ENCODE results near the gene EHD4.

EHD4 gene

DNA sequence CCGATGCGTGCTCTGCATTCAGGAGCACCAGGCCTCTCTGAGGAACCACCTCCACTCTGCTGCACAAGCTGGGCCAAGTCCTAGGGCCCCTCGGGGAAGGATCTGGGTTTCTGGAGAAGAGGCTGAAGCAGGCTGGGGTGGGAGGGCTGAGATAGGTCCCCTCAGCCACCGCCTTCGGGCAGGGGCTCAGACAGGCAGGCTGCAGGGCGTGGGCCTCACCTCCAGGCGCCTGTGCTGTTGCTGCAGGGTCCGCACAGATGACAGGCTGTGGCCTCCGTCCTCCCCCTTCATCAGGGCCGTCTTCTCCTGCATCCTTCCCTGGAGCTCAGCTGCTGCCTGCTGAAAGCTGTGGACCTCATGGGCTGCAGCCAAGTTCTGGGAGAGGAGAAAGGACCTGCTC is 118.5 kb downstream of the EHD4 start:
- DNase-seq, result no peak

- no peak for DNase-seq
These were observed 119.4 kb downstream of the EHD4 start for GRCh38 chr15:41852736-41853590.

GRCh38 chr15:41851755-41852370 is 120.5 kb downstream of the EHD4 start:
- DNase-seq, result no peak

DNA sequence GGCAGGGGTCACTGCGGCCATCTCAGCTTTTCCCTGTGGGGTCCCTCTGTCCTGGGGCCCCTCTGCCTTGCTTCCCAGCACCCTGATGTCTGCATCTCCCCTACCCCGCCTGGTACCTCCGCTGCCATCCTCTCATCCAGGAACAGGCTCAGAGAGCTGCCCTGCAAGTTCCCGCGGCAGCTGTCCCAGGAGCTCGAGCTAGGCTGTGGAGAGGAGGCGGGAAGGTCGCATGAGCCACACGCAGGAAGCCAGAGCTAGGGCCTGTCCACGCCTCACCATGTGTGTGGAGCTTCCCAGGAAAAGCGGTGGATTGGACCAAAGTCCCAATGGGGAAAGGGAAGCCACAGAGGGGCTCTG is 121.2 kb downstream of the EHD4 start:
- DNase-seq, result no peak

DNA sequence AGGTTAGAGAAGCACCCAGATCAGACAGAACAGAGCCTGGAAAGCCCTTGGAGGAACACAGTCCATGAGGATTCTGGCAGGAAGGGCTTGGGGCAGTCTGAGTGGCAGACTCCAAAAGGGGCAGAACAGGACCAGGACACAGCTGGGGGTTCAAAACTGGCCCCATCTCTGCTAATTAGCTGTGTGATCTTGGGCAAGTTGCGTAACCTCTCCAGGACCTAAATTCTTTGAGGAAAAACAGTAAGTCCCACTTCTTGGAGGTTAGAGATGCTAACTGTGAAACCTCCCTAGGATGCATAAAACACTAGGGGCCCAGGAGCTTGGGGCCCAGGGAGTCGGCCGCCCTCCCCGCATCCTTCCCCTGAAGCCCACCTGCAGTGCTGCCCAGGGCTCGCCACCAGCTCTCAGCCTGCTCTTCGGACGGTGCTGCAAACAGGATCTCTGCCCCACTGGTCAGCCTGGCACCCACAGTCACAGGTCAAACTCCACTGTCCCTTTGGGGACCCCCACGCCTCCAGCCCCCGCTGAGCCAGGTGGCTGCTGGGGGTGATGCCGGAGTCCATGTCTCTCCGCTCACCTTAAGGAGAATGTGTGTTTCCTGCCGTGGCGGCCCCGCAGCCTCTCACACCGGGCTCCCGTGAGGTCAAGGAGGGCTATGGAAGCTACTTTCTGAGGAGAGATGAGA is 121.7 kb downstream of the EHD4 start:
- DNase-seq, result no peak

- no peak for DNase-seq
These were observed 122.5 kb downstream of the EHD4 start for GRCh38 chr15:41849861-41850260.

DNA sequence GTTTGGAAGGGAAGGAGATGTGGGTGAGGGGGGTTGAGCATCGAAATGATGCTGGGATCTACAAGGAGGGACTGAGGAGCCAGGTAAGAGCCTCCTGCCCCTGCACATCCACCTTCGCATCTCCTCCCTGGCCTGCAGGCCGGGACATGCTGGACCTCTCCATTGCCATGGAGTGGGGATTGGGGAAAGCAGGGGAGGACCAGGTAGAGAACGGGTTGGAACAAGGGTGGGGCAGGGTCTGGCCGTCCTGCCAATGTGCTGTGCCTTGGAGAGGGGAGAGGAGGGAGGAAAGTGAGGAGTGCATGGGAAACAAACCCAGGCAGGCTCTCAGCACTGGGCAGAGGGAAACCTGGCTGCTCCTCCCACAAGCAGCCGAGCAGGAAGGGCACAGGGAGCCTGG is 123.2 kb downstream of the EHD4 start:
- DNase-seq, result no peak

- DNase-seq, result no peak
These were observed 123.7 kb downstream of the EHD4 start for GRCh38 chr15:41848631-41849030.

DNA sequence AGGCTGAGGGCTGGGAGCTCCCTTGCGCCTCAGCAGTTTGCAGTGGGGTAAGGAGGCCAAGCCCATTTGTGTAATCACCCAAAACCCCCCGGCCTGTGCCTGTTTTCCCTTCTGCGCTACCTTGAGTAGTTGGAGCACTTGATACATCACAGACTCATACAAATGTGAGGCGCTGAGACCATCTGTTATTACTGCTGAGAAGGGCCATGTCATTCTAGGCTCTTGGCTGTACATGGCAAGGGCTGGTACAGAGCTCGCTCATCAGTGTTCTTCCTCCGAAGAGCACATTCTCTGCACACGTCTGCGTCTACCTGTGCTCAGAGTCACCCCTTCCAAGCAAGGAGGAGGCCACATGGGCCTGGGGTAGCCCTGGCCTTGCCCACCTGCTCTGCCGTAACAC is 124.4 kb downstream of the EHD4 start:
- no peak for DNase-seq

DNA sequence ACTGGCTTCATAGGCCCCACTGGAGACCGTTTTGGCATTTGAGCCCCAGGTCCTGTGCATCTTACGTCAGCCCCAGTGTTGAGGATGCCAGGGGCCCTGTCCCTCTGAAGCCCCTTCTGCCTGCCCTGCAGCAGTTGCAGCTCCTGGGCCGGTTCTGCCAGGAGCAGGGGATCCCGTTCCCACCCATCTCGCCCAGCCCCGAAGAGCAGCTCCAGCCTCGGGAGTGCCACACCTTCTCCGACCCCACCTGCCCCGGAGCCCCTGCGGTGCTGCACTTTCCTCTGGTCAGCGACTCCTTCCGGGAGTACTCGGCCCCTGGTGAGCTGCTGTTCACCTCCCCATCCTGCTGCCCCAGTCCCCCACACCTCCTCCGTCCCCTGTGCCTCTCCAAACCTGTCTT is 125.2 kb downstream of the EHD4 start:
- DNase-seq, result no peak

All from hematopoietic multipotent progenitor cell treated with erythropoietin and hydrocortisone succinate and interleukin-3 and kit ligand, for 8 days (in vitro differentiated cells).